GM12892 (cell line): Measurements from ENCODE around the gene GAS2.

Experiments used
- POLR2A ChIP-seq: IDR thresholded peaks from 2 replicates; pipeline ENCODE4 v1.6.1; 2011; ENCODE audit warnings: low read depth, low read length, control low read depth
- POLR2AphosphoS5 ChIP-seq: IDR thresholded peaks from 2 replicates; pipeline ENCODE4 v1.6.1; 2011; ENCODE audit warnings: low read depth, low read length, control low read depth
- TAF1 ChIP-seq: IDR thresholded peaks from 2 replicates; pipeline ENCODE4 v1.6.1; 2011; ENCODE audit warnings: low read depth, mild to moderate bottlenecking, control low read depth, low read length, borderline replicate concordance

DNA sequence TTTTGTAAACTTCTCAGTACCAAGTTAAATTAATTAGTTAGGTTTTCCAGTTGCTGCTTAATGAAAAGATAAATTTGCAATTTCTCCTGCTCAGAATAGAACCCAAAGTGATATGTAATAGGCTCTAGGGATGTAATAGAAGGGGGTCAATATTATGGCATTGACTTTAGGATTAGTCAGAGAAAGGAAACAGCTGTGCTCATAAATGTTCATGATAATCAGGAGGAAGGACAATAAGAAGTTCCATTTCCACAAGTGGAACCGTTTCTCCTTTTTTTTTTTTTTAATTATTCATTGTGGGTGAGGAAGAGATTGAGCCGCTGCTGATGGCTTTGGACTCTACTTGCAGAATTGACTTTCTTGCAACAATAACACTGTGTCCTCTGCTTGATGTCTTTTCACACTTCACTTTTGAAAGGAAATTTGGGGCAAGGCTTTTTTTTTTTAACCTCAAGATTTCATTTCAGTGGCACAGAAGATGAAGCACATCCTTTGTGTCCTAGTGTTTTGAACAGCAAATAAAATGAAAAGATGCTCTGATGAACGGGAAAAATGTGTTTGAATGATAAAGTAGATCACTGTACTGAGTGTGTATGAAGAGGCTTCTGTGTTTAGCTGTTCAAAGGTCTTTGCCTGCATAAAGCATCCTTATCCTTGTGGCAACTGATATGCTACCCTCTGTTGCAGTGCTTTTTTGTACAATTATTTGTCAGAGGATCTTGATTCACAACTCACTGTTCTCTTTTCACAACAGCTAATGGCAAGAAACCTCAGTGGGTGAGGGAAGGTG lies 62.4 kb downstream of the GAS2 start:
- no peak for TF ChIP-seq POLR2A
- no peak for TF ChIP-seq POLR2AphosphoS5
- TF ChIP-seq TAF1: no peak
